ENCODE data around the gene PLEK.

GRCh38 chr2:68357605-68358337, 7.3 kb upstream of the PLEK start:
- TF ChIP-seq RNF2 (IDR thresholded peaks at IDR 0.05; ENCODE audit: borderline replicate concordance, low read depth) (no peak), EP300 (IDR thresholded peaks at IDR 0.05) (no peak), CEBPB (IDR thresholded peaks at IDR 0.05) (no peak), MYC (IDR thresholded peaks at IDR 0.05; ENCODE audit: borderline replicate concordance, low read length) (no peak), POLR2A (IDR thresholded peaks at IDR 0.05; ENCODE audit: low read length) (no peak)

Measured in A549 (cell line).